Measurements from ENCODE around the gene PLA2R1. TPM values are rescaled to one million over a fixed set of nuclear protein-coding genes. Genes with fewer than 3 reads are reported as not detected.

The PLA2R1 gene
- total RNA-seq, 1 experiment from 2014 or later = 0.39 TPM

GRCh38 chr2:159933727-159934049 lies 128.7 kb downstream of the PLA2R1 start:
- peaks cover 8% of the 10 kb centered on the region for H3K9me3 Mint-ChIP-seq (ENCODE audit: unreplicated experiment)
- H3K36me3 ChIP-seq (ENCODE audit: control insufficient read depth, insufficient read depth, low read length) = no peaks in the 10 kb centered on the region
- BruUV-seq (replicated peaks) = no TSS peak
- TF ChIP-seq CTCF (IDR thresholded peaks at IDR 0.05; ENCODE audit: insufficient read depth in 1 of 2, low read depth in 1 of 2, low read length in 1 of 2, severe bottlenecking in 1 of 2, unreplicated experiment in 1 of 2) = no peak
- H3K27me3 ChIP-seq (replicated peaks; ENCODE audit: control insufficient read depth, insufficient read depth, low read length) = no peaks in the 10 kb centered on the region
- H3K4me3 Mint-ChIP-seq (ENCODE audit: unreplicated experiment) = no peak overlapping the region
- no peak for DNase-seq
- H3K4me3 ChIP-seq (ENCODE audit: low read depth, low read length) = no peak overlapping the region
- intact Hi-C loops (cut with micrococcal nuclease; ENCODE audit: unreplicated experiment) = no loop called here
- CTCF ChIA-PET = no interaction called here
- POLR2A ChIA-PET = no interaction called here
- no peaks in the 10 kb centered on the region for H3K4me1 Mint-ChIP-seq (ENCODE audit: low read depth, unreplicated experiment)
- H3K27ac Mint-ChIP-seq (ENCODE audit: unreplicated experiment) = no peak overlapping the region
- 0 out of 2 replicates have a peak, but pooled peaks cover 3% of the 10 kb centered on the region for H3K9me3 ChIP-seq
- H3K4me1 ChIP-seq = 0 out of 2 replicates have a peak, but pooled peaks cover 4% of the 10 kb centered on the region
- H3K36me3 Mint-ChIP-seq (ENCODE audit: insufficient read depth, unreplicated experiment) = no peaks in the 10 kb centered on the region
- no peaks in the 10 kb centered on the region for H3K27me3 Mint-ChIP-seq (ENCODE audit: insufficient read depth, unreplicated experiment)

GRCh38 chr2:159933040-159933726 lies 129.2 kb downstream of the PLA2R1 start:
- H3K36me3 ChIP-seq (ENCODE audit: control insufficient read depth, insufficient read depth, low read length) = no peaks in the 10 kb centered on the region
- no peak for TF ChIP-seq CTCF (IDR thresholded peaks at IDR 0.05; ENCODE audit: insufficient read depth in 1 of 2, low read depth in 1 of 2, low read length in 1 of 2, severe bottlenecking in 1 of 2, unreplicated experiment in 1 of 2)
- intact Hi-C loops (cut with micrococcal nuclease; ENCODE audit: unreplicated experiment) = no loop called here
- 0 out of 2 replicates have a peak, but pooled peaks cover 8% of the 10 kb centered on the region for H3K9me3 ChIP-seq
- Mint-ChIP-seq H3K4me3 (ENCODE audit: unreplicated experiment) (no peak overlapping the region), H3K27ac (ENCODE audit: unreplicated experiment) (no peak overlapping the region), H3K4me1 (ENCODE audit: low read depth, unreplicated experiment) (no peaks in the 10 kb centered on the region), H3K9me3 (ENCODE audit: unreplicated experiment) (peaks cover 14% of the 10 kb centered on the region), H3K36me3 (ENCODE audit: insufficient read depth, unreplicated experiment) (no peaks in the 10 kb centered on the region), H3K27me3 (ENCODE audit: insufficient read depth, unreplicated experiment) (no peaks in the 10 kb centered on the region)
- DNase-seq = no peak
- POLR2A ChIA-PET = no interaction called here
- BruUV-seq (replicated peaks) = no TSS peak
- no peak overlapping the region for H3K4me3 ChIP-seq (ENCODE audit: low read depth, low read length)
- H3K4me1 ChIP-seq = 0 out of 2 replicates have a peak, but pooled peaks cover 3% of the 10 kb centered on the region
- H3K27me3 ChIP-seq (replicated peaks; ENCODE audit: control insufficient read depth, insufficient read depth, low read length) = no peaks in the 10 kb centered on the region
- CTCF ChIA-PET = no interaction called here

- no peak overlapping the region for H3K27ac Mint-ChIP-seq (ENCODE audit: unreplicated experiment)
- H3K4me3 ChIP-seq (ENCODE audit: low read depth, low read length) = no peak overlapping the region
- no peaks in the 10 kb centered on the region for H3K36me3 Mint-ChIP-seq (ENCODE audit: insufficient read depth, unreplicated experiment)
- no peak for DNase-seq
- H3K36me3 ChIP-seq (ENCODE audit: control insufficient read depth, insufficient read depth, low read length) = no peaks in the 10 kb centered on the region
- H3K4me1 Mint-ChIP-seq (ENCODE audit: low read depth, unreplicated experiment) = peaks cover 12% of the 10 kb centered on the region
- BruUV-seq (replicated peaks) = no TSS peak
- peaks cover 18% of the 10 kb centered on the region for H3K9me3 Mint-ChIP-seq (ENCODE audit: unreplicated experiment)
- ChIA-PET CTCF (no interaction called here), POLR2A (no interaction called here)
- no peaks in the 10 kb centered on the region for H3K27me3 Mint-ChIP-seq (ENCODE audit: insufficient read depth, unreplicated experiment)
- H3K4me3 Mint-ChIP-seq (ENCODE audit: unreplicated experiment) = no peak overlapping the region
- no peaks in the 10 kb centered on the region for H3K27me3 ChIP-seq (replicated peaks; ENCODE audit: control insufficient read depth, insufficient read depth, low read length)
- intact Hi-C loops (cut with micrococcal nuclease; ENCODE audit: unreplicated experiment) = no loop called here
- peak in 1 of 2 experiments; percentile 18 for TF ChIP-seq CTCF (IDR thresholded peaks at IDR 0.05; ENCODE audit: insufficient read depth in 1 of 2, low read depth in 1 of 2, low read length in 1 of 2, severe bottlenecking in 1 of 2, unreplicated experiment in 1 of 2)
- H3K9me3 ChIP-seq = 0 out of 2 replicates have a peak, but pooled peaks cover 13% of the 10 kb centered on the region
- H3K4me1 ChIP-seq = no peaks in the 10 kb centered on the region
These were observed 135.7 kb downstream of the PLA2R1 start for GRCh38 chr2:159926695-159927094.

Data from Caco-2 (cell line).